Right renal cortex interstitium (tissue), 3 donors: ENCODE data around the gene ZNF664. TPM values are rescaled to one million over a fixed set of nuclear protein-coding genes. Genes with fewer than 3 reads are reported as not detected.

Source experiments
- DNase-seq, 3 donors: peaks; one replicate each; pipeline ENCODE4 v3.0.0-alpha.2; 2013; ENCODE audit warnings: low read depth in 3 of 3, low spot score in 2 of 3
- polyA plus RNA-seq, 3 donors: library from polyadenylated mRNA; unstranded; fragments of 120-200 nt; gene quantifications; one replicate each; pipeline ENCODE4 v1.2.1, GENCODE V29; 2013; ENCODE audit not compliant: insufficient read length in 3 of 3

Gene ZNF664
- polyA plus RNA-seq, 3 donors: 165 to 189 (median 177) TPM

- DNase-seq: no peak
Measured at GRCh38 chr12:123986374-123986965, 13.5 kb downstream of the ZNF664 start.

- no peak for DNase-seq
Measured at GRCh38 chr12:123987022-123987421, 14.0 kb downstream of the ZNF664 start.

GRCh38 chr12:123989168-123989567 lies 16.2 kb downstream of the ZNF664 start:
- no peak for DNase-seq

GRCh38 chr12:123989753-123990152 lies 16.7 kb downstream of the ZNF664 start:
- no peak for DNase-seq

GRCh38 chr12:123990511-123990910 lies 17.5 kb downstream of the ZNF664 start:
- DNase-seq: no peak

- no peak for DNase-seq
Measured at GRCh38 chr12:123991372-123991951, 18.4 kb downstream of the ZNF664 start.

GRCh38 chr12:123992118-123992825 lies 19.3 kb downstream of the ZNF664 start:
- no peak for DNase-seq

- no peak for DNase-seq
Measured at GRCh38 chr12:123995023-123995748, 22.2 kb downstream of the ZNF664 start.

GRCh38 chr12:123996581-123996980 lies 23.6 kb downstream of the ZNF664 start:
- no peak for DNase-seq

- no peak for DNase-seq
Measured at GRCh38 chr12:123997033-123997822, 24.2 kb downstream of the ZNF664 start.

- DNase-seq: no peak
Measured at GRCh38 chr12:123997908-123998307, 24.9 kb downstream of the ZNF664 start.

GRCh38 chr12:123998344-123998990 lies 25.5 kb downstream of the ZNF664 start:
- no peak for DNase-seq

GRCh38 chr12:123998991-123999359 lies 26.0 kb downstream of the ZNF664 start:
- no peak for DNase-seq

GRCh38 chr12:124000111-124000510 lies 27.1 kb downstream of the ZNF664 start:
- no peak for DNase-seq

- DNase-seq: no peak
Measured at GRCh38 chr12:124001343-124001742, 28.3 kb downstream of the ZNF664 start.

- DNase-seq: no peak
Measured at GRCh38 chr12:124002021-124002644, 29.1 kb downstream of the ZNF664 start.

- no peak for DNase-seq
Measured at GRCh38 chr12:124002654-124003053, 29.6 kb downstream of the ZNF664 start.

- DNase-seq: no peak
Measured at GRCh38 chr12:124004233-124004875, 31.3 kb downstream of the ZNF664 start.
